Activated T-helper 1 cell treated with Interleukin-2 at 50 U/mL for 16 hours (primary cell): ENCODE measurements around the gene RORC.
"Not testable (repeated sequence)": the region's sequence is repeated elsewhere in the genome, so short reads cannot be mapped to it uniquely, and the experiment has no call there.

Experiments used
- DNase-seq: peaks from one replicate; pipeline ENCODE4 v3.0.0-alpha.2; 2020; ENCODE audit warnings: low read depth

RORC gene

DNA sequence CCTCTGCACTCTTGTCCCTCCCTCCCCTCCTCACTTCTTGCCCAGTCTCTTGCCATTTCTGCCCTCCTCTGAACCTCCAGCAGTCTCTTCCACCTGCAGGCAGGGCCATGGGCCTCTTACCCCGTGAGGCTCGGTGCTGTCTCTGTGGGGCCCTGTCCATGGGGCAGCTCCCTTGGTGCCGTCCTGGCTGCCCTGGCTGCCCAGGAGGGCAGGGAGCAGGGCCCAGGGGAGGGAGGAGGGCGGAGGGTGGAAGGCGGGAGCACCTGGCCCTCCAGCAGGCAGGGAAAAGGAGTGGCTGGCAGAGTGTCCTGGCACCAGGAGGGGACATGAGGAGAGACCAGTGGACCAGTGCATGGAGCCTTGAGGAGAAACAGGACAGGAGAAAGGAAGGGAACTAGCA is at the start of gene RORC:
Gene RORC (minus strand): TSS at position 198 of the 400 bp plus-strand sequence. CDS start 38 bp downstream, at position 160.
- no peak for DNase-seq

DNA sequence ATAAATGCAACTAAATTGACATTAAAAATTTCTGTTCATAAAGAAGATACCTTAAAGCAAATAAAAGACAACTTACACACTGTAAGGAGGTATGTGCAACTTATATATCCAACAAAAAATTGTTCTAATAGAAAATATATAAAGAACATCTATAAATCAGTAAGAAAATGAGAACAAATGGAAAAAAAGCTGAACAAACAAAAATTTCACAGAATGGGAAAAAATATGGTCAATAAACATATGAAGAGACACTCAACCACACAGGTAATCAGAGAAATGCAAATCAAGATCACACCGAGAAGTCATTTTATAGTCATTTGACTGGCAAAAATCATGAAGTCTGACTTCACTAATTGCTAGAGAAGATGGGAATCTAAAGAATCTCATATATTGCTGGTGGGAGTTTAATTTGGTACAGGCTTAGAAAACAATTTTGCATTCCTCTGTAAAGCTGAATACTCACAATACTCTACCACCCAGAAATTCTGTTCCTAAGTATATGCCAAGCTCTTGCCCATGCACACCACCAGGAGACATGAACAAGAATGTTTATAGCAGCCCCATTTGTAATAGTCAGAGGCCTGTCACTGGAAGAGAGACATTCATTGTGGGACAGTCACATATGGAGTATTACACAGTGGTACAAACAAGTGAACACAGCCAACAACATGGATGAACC is 44.0 kb upstream of the RORC start:
- no peak for DNase-seq

DNA sequence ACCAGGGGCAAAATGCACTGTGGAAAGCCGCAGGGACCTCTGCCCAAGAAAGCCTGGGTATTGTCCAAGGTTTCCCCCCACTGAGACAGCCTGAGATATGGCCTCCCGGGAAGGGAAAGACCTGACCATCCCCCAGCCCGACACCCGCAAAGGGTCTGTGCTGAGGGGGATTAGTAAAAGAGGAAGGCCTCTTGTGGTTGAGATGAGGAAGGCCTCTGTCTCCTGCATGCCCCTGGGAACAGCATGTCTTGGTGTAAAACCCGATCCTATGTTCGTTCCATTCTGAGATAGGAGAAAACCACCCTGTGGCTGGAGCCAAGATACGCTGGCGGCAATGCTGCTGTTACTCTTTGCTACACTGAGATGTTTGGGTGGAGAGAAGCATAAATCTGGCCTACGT is 41.2 kb upstream of the RORC start:
- not testable (repeated sequence) for DNase-seq

DNA sequence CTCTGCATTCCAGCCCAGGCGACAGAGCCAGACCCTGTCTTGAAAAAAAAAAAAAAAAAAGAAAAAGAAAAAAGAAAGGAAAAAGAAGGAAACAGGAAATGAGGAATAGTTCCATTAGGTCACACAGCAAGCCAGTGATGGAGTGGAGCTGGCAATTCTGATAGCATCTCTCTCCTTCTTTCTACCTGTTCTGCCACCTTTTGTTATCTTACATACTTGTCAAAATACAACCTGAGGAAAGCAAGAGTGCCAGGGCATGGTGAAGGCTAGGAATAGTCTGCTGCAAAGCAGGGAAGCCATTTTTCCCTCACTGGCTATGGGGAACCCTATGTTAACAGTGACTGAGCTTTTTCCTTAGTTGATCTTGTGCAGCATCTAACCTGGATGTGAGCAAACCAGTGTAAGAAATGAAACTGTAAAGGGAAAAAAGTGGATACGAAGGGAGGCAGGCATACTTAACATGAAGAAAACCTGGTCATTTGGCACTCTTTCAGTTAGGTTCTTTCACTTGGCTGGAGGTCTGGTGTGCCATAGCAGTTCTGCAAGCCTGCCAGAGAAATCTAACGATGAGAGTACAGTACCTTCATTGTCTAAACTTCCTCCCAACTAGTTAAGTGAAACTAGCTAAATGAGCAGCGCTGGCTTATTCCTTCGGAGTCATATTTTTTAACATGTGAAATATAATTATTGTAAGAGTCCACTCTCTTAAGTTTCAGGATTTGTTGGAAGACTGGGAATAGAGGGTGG is 39.9 kb upstream of the RORC start:
- no peak for DNase-seq

DNA sequence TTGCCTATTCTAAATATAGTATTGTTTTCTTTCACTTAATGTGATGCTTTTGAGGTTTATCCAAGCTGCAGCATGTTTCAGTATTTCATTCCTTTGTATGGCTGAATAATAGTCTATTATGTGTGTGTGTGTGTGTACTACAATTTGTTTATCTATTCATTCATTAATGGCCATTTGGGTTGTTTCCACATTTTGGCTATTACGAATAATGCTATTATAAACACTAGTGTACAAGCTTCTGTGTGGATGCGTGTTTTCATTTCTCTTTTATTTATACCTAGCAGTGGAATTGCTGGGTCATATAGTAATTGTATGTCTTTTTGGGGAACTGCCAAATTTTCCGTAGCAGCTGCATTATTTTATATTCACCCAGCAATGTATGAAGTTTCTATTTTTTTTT is 36.9 kb upstream of the RORC start:
- DNase-seq: no peak

DNA sequence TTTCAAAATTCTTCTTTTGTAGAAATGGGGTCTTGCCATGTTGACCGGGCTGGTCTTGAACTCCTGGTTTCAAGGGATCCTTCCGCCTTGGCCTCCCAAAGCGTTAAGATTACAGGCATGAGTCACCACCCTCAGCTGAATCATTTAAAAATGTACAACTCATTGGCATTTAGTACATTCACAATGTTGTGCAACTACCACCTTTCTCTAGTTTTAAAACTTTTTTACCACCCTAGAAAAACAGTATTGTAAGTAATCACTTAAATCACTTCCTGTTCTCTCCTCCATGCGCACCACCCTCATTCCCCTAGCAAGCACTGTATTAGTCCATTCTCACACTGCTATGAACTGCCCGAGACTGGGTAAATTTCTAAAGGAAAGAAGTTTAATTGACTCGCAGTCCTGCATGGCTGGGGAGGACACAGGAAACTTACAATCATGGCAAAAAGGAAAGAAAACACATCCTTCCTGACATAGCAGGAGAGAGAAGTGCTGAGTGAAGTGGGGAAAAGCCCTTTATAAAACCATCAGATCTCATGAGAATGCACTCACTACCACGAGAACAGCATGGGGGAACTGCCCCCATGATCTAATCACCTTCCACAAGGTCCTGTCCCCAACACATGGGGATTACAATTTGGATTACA is 36.3 kb upstream of the RORC start:
- DNase-seq: no peak

DNA sequence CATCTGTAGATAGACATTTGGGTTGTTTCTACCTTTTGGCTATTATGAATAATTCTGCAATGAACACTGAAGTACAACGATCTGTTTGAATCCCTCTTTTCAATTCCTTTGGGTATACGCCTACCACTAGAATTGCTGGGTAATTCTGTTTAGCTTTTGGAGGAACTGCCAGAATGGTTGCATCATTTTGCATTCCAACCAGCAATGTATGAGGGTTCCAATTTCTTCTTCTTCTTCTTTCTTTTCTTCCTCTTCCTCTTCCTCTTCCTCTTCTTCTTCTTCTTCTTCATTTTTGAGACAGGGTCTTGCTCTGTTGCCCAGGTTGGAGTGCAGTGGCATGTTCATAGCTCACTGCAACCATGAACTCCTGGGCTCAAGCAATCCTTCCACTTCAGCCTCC is 35.7 kb upstream of the RORC start:
- no peak for DNase-seq

DNA sequence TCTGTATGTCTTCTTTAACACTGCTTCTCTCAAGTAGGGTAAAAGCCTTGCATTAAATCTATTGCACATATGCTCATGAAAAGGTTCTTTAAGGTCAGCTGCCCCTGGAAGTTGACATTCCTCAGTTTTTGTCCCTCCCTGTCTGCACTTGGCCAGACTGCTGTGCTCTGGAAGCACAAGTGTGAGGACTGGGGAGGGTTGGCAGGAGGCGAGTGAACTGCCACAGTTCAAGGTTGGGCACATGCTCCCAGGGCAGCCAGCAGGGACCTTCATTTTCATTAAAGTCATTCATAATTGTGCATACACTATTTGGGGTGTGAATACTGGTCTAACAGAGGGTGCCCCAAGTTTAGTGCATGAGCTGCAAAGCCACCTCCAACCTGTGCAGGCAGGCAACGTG is 32.8 kb upstream of the RORC start:
- no peak for DNase-seq

DNA sequence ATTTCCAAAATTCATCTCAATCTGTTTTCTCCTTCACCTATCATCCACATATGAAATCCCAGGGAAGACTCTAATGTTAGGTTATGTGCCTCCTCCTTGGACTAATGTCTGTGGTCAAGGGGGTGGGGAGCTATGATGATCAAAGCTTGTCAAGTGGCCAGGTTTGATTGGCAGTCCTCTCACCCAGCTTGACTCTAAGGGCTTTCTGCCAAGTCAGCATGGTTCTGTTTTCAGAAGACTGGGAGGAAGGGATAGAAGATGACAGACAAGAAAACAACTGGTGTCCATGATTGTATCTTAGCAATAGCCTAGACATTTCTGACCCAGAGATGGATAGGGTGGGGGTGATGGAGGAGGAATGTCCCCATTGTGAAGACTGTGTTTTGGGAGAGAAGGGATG is 31.0 kb upstream of the RORC start:
- DNase-seq: no peak

DNA sequence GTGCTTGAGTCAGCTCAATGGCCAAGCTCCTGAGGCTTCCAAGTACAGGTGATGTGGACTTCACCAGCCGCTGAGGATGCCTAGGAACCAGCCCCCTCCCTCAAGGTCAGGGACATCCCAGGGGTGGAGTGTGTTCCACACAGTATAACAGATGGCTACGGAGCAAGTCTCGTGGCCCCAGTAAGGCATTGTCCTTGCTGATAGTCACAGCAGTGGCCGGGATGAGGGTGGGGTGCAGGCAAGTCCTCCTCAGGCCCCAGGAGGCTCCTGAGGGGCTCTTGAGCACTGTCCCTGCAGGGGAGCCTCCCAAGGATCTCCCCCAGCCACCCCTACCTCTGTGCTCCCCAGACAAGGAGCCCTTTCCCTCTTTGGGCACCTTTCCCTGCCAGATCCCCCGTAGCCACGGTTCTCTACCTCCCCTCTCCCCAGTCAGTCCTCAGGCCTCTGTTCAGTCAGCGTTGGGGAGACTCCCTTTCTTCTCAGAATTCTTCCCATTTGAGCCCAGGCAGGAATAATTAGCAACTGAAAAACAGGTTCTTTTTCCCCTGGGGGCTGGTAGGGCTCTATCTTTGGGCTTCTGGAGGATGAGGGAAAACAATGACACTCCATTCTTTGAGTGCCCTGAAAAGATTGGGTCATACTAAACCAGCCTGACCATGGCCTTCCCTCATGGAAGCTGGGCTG is 29.0 kb upstream of the RORC start:
- DNase-seq: no peak

DNA sequence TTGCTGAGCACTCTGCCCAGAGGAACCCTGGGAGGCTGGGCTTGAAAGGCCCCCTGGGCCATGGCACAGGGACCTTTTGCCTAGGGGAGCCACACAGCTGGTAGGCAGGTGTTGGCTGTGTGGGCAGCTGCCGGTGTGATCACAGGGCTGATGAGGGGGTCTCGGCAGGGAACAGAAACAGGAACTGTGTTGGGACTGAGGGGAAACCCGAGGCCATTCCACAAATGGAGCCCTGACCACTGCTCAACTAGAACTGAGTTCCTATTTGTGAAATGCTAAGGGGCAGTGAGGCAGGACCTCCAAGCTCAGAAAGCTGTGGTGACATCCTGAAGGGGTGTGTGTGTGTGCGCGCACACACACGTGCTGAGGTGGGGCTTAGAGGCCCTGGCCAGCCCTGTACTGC is 28.3 kb upstream of the RORC start:
- DNase-seq: no peak

DNA sequence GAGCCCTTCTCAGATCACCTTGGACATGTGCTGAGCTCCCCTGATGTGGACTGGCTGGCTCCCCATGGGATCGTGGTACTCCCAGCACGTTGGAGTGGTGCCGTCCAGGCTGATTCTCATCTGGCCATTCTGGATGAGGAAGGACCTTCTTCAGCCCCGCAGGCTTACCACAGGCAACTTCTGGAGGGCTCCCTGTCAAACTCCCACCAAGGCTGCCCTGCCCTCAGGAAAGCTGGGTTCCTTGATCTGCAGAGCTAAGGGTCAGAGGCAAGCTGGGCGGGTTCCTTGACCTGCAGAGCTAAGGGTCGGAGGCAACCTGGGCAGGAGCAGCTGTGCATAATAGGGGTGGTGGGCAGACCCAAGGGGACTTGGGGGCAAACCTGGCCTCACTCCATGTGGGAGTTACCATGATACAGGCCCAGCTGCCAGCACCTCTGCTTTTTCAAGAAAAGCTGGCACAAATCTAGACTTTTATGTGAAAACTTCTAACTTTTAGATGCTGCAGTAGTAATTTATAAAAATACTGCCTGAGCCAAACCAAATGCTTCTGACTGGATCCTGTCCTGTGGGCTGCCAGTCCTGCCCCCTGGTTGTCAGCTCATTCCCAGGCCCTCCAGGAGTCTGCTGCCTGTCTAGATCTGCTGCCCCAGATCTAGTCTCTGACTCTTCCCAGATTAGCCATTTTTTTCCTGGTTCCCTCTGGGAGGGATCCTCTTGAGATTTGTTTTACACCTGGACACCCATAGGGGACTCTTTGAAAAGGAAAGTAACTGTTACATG is 27.5 kb upstream of the RORC start:
- DNase-seq: no peak

DNA sequence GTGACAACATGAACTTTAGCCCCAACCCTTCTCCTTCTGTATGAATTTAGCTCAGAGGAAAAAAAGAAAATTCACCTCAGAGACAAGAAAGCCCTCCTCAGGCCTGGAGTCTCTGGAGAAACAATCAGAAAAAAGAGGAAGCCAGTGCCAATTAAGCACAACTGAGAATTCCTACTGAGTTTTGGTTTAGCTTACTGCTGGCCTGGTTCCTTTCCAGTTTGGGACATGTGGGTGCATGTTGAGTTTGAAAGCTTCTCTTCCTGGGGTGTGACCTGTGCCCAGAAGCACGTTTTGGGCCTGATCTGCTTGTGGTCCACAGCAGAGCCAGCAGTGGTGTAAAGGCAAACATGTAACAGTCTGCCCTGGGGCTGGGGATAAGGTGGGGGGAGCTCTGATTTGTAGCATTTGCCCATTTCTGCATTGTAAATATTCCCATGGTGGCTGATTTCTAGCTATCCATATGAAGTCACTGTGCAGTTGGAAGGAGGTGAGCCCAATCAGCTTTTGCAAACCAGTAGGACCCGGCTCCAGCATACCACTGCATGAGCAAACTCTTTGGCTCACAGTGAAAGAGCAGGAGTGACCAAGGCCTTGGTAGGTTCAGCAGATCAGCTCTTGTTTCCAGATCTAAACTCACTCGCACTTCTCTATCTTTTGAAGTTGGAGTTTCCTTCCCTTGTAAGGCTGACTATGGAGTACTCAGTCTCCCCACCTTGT is 26.6 kb upstream of the RORC start:
- DNase-seq: no peak

DNA sequence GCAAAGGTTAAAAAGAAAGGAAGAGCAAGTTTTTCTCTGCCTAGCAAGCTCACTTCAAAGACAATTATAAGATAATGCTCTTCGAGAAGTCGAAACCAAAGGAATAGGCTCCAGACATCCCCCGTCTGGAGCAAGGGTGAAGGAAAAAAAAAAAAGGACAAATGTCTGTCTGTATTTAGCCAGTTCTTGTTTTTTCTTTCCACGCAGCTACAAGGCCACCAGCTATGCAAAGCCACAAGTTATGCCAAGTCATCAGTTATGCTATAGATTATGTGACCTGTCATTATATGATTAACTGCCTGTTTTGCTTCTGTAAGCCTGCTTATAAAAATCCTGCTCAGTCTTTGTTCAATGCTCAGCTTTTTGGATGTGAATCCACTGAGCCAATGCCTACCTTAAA is 24.3 kb upstream of the RORC start:
- DNase-seq: no peak

DNA sequence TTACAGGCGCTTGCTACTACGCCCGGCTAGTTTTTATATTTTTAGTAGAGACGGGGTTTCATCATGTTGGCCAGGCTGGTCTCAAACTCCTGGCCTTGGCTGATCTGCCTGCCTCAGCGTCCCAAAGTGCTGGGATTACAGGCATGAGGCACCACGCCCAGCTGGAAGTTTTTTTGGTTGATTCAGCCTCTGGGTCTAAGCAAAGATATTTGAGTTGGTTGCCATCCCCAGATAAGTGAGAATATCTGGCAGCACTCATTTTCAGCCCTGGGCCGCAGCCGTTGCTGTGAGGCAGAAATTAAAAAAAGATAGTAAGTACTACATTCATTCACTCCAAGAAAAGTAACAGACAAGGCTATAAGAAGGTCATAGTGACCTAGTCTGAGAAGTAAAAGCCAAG is 23.9 kb upstream of the RORC start:
- not testable (repeated sequence) for DNase-seq

DNA sequence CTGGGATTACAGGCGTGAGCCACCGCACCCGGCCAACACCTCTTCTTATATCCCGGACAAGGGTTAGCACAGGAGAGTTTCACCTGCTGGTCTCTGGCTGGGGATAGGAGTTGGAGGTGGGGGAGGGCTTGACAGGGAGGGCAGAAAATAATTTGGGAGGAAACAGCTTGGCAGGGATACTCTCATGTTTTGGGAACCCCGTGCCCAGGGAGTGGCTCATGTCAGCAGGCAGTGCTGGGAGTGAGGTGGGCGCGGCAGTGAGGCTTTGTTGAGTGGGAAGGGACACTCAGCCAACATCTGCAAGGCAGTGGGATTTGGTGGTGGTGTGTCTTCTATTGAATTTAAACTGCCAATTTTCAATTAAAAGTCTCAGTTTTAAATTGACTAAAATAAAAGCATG is 23.1 kb upstream of the RORC start:
- no peak for DNase-seq

DNA sequence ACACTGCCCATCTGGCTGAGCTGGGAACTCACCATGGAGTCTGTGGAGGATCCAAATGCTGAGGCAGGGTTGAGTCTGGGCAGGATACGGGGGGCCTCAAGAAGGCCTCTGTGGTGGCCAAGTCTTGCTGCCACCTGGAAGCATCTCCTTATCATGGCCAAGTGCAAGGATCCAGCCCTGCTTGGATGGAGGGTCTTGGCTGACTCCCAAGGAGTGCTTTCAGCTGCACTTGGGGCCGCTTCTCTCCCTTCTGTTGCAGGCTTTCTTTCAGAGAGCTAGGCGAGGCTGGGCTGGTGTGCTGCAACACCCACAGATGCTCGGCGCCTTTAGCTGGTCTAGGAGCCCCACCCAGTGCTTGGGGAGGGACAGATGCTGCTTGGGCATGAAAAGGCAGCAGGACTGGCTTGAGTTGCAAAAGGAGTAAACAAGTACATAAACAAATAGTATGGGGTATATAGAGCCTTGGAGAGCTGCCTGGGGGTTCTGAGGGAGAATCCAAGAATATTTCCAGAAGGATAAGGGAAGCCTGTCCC is 21.9 kb upstream of the RORC start, which contains the start of gene THEM5:
Gene THEM5 (minus strand): TSS at position 302 of the 533 bp plus-strand sequence. CDS start 147 bp downstream, at position 155.
- no peak for DNase-seq

DNA sequence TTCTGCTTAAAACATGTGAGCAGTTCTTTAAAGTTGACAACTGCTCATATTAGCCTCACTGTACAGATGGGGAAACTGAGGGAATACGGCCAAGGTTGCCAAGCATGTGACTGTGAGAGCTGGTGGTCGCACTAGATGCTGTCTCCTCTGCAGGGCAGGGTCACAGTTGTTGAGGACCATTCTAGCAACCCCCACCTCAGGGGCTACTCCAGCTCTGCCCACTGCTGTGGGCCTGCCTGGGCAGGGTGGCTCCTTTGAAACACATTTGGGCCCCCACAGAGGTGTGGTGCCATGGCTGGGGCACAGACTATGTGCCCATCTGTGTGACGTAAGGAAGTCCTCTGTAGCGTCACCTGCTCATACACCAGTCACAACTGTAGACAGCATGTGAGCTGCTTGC is 21.1 kb upstream of the RORC start:
- DNase-seq: no peak

DNA sequence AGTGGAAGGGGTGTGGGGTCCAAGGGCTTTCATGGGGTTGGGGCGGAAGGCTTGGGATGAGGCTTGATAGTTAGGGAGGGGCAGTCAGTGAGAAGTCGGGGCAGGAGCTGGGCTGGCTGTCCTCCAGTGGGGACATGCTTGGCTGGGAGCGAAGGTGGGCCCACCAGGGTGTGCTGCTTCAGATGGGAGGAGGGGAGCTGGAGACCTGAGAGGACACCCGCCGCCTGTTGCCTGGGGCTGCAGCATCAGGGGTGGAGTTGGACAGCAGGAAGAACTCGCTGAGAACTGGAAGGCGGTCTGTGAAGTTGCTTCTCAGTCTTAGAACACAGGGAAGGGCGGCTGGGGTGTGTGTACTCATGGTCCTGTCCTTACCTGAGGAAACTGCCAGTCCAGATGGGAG is 20.3 kb upstream of the RORC start:
- no peak for DNase-seq

DNA sequence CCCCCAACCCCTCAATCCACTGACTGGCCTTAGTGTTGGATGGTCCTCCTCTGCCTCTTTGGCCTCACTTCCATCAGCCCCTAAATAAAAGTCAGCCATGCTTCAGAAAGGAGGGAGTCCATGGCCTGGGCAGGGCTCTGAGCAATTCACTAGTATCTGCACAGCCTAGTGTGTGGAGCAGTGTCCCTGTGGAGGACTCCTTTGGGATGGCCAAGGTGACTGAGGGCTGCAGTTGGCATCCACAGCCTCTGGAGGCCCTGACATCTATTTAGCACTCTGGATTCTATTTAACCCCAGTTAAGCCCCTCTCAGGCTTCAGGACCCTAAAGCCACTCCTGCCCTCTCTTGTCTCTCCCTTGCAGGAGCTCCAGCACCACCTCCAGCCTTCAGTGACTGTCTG is 18.3 kb upstream of the RORC start:
- no peak for DNase-seq

DNA sequence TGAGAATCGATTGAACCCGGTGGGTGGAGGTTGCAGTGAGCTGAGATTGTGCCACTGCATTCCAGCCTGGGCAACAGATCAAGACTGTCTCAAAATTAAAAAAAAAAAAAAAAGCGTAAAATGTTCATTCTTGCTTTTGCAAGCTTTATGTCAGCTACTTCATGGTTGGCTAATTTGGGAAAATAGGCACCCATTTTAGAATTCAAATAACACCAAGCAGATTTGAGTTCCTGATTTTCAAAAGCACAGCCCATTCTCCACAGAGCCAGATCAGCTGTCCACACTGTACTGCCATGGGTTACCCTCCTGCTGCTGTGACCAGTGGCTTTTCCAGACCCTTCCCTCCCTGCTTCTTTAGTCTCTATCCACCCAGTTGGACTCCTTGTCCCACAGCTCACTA is 17.5 kb upstream of the RORC start:
- no peak for DNase-seq
